SIG-M5 treated with dmso at 0.1 percent for 504 hours (cell line): Measurements from ENCODE around the gene CPT1A.
"Not testable (repeated sequence)": the region's sequence is repeated elsewhere in the genome, so short reads cannot be mapped to it uniquely, and the experiment has no call there.

Experiments
- DNase-seq: peaks from one replicate; lab custom pipeline; 2025; ENCODE audit not compliant: unreplicated experiment; lab: John Stamatoyannopoulos, UW

The CPT1A gene

DNA sequence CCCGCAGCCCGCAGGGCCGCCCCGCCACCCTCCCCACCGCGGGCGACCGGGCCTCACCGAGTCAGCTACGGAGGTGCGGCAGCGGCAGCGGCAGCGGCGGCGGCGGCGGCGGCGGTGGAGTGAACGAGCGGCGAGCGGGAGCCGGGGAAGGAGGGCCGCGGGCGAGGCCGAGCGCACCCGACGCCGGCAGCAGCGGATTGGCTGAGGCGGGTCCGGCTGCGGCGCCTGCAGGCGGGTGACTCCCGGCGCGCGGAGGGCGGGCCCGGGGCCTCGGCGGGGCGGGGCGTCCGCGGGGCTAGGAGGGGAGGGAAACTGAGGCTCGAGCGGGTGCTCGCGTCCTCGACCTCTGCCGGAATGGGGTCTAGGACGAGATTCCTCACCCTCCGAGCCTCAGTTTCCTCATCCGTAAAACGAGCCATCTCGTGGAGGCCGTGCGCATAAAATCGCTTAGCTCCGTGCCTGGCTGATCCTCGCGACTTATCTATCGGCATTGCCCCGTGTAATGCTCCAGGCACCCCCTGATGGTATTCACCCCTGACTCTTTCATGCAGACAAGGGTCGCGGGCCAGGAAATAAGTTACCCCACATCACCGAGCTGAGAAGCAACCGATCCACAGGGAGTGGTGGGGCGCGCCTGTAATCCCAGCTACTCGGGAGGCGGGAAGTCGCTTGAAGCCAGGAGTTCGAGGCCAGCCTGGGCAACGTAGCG, at the start of gene CPT1A:
CPT1A (minus strand) TSS at position 199 of the 709 bp plus-strand sequence. CDS start 26,442 bp downstream, outside the sequence.
- peak; percentile 70 for DNase-seq

DNA sequence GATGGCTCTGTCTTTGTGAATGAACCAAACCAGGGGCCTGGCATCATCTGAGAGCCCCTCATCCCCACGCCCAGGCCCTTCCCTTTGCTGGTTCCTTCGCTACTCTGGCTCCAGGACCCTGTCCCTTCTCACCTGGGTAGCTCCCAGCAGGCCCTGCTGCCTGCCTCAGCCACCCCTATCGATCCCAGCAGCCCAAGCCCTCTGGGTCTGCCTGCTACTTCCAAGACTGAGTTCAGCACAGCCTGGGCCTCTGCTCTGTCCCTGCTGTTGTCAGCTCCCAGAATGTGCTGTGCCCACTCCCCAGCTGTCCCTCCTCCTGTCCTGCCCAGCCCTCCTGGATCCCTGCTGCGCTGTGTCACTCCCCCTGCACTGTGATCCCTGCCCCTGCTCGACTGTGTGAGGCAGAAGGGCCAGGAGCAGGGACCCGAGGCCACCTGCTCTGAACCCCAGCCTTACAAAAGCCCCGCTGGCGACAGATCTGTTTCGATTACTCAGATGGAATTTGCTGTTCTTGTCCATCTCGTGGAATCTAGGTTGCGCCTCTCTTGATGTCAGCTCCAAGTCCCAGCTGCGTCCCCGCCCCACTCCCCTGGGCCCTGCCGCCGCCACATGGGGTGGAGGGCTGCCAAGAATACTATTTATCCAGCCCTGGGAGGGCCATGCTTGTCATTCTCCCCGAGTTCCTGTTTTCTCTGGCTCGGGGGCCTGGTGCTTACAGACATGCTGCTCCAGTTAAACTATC, 48.9 kb upstream of the CPT1A start:
- DNase-seq = no peak

- DNase-seq = no peak
Observed at GRCh38 chr11:68889948-68890446, 48.3 kb upstream of the CPT1A start.

GRCh38 chr11:68884827-68885226, 43.1 kb upstream of the CPT1A start:
- not testable (repeated sequence) for DNase-seq

GRCh38 chr11:68882391-68882790, 40.7 kb upstream of the CPT1A start:
- DNase-seq = no peak

- no peak for DNase-seq
Observed at GRCh38 chr11:68881320-68881719, 39.6 kb upstream of the CPT1A start.

DNA sequence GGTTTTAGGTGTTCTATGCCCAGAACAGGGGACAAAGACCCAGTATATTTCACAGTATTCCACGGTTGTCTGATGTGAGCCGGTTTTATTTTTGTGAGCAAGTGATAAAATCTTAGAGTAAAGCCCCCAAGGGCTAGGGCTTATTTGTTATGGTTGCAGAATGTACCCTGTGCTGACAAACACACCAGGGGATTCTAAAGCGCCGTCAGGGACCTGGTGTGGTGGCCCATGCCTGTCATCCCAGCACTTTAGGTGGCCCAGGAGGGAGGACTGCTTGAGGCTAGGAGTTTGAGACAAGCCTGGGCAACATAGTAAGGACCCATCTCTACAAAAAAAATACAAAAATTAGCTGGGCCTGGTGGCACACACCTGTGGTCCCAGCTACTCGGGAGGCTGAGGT, 39.1 kb upstream of the CPT1A start:
- DNase-seq = no peak

GRCh38 chr11:68878022-68878421, 36.3 kb upstream of the CPT1A start:
- no peak for DNase-seq

DNA sequence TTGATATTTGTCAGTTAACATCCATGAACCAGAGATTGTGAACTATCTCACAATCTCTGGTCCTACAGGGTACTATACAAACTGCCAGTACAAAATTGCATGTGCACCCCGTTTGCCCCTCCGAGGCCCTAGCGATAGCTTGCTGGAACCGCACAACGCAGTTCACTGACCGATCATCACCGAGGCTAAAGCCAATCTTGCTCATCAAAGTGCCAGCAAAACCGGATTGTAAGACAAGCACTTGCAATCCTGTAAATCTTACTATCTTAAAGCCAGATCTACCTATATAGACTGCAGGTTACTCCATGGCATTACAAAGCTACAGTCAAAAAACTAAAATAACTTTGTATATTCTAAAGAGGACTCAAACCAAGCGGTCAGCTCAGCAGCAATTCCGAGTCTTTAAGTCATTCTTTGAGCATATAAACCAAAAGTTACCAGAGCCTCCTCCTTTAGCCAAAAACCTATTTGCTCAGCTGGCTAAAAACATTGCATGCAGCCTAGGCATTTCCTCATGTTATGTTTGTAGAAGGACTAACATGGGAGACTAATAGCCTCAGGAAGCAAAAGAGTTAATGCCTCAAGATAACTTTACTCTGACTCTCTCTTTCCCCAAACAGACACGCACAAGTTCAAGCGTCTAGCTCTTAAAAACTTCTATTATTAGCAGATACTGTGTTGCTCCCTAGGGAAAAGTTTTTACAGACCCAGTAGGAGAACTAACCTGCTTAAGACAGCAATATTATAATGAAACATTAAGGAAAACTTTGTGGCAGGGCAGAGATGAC, 30.7 kb upstream of the CPT1A start:
- no peak for DNase-seq

DNA sequence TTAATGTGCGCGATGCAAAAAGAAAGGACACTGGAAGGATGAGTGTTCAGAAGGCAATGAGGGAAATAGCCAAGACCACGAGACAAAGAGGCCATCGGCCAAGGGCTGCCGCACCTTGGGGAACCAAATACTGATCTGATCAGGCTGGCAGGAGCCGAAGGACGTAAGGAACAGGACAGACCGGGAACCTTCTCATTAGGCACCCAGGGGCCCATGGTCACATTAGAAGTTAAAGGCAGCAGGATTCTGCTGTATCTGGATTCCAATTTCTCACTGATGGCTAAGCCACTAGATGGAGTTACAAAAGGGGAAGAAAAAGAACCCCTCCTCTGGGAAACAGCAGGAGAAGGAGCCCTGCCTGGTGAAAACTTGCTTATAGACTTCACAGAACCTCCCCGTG, 28.8 kb upstream of the CPT1A start:
- DNase-seq = peak; percentile 12

GRCh38 chr11:68868221-68868835, 26.6 kb upstream of the CPT1A start:
- no peak for DNase-seq

- DNase-seq = no peak
Observed at GRCh38 chr11:68867066-68867465, 25.4 kb upstream of the CPT1A start.

DNA sequence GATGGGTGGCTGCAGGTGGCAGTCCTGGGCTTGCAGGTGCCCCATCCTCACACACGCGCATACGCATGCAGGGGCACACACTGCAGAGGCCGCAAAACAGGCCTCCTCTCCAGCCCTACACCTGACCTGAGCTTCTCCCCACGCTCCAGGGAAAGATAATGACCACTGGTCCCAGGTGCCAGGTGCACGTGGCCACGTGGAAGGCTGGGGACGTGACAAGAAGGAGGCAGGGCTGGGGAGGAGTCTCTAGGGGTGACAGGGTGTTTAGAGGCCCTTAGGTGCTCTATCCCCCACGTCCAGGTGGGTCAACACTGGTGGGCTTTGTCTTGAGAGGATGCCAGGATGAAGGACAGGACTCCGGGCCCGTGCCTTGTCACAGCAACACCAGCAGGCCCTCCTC, 23.5 kb upstream of the CPT1A start:
- no peak for DNase-seq

GRCh38 chr11:68863553-68864265, 22.0 kb upstream of the CPT1A start:
- DNase-seq = no peak

- DNase-seq = no peak
Observed at GRCh38 chr11:68862421-68862820, 20.7 kb upstream of the CPT1A start.

- DNase-seq = no peak
Observed at GRCh38 chr11:68859123-68859522, 17.4 kb upstream of the CPT1A start.

- no peak for DNase-seq
Observed at GRCh38 chr11:68857037-68857586, 15.4 kb upstream of the CPT1A start.

- DNase-seq = not testable (repeated sequence)
Observed at GRCh38 chr11:68856425-68857030, 14.8 kb upstream of the CPT1A start.

DNA sequence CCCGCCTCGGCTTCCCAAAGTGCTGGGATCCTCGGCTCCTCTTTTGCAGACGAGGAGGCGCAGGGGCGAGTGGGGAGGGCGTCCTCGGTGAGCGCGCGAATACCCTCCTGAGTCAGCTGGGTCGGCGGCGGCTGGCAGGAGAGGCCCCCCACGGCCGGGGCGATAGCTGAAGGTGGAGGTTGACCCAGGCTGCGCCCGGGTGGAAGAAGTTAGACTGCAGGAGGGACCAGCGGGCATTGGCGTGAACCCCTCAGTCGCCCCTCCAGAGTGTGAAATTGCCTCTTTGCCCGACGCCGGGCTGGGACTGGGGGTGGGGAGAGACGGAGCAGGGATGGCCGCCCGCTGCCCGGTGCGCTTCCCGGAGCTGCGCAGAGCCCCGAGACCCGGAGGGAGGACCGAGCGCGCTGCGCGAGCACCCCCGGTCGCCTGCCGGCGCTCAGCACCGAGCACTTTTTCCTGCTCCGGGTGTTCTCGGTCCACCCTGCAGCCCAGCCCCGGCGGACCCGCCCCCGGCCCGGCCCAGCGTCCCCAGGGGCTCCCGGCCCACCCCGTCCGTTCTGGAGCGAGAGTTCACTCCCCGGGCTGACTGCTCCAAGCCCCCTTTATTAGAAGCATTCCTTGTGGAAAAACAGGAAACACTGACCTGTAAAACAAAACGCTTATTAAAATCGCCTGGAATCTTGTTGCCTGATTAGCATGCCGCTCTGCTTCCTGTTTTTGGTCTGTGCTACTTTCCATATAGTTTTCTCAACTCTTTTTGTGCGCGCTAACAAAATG, 13.7 kb upstream of the CPT1A start:
- DNase-seq = peak; percentile 48
